Astrocyte of the cerebellum (primary cell): ENCODE measurements around the gene KLHL11.

Experiments used
- DNase-seq: peaks from one replicate; pipeline ENCODE4 v3.0.0-alpha.2; 2011; ENCODE audit warnings: low read depth
- H3K4me3 ChIP-seq: 2 replicates; pipeline ENCODE4 v1.5.1; 2011; ENCODE audit warnings: mild to moderate bottlenecking, low read depth, low read length, moderate library complexity
- in situ Hi-C: cut with HindIII; loops from 2 replicates; pipeline ENCODE4 v1.10.0; 2017; ENCODE audit warnings: low sequenced_read_pairs
- TF ChIP-seq, protein P1 (sequence below): IDR thresholded peaks from 2 replicates; pipeline ENCODE4 v1.5.1; 2012; ENCODE audit warnings: low read length, low read depth, moderate library complexity, mild to moderate bottlenecking; ENCODE audit errors: missing control alignments

The KLHL11 gene

DNA sequence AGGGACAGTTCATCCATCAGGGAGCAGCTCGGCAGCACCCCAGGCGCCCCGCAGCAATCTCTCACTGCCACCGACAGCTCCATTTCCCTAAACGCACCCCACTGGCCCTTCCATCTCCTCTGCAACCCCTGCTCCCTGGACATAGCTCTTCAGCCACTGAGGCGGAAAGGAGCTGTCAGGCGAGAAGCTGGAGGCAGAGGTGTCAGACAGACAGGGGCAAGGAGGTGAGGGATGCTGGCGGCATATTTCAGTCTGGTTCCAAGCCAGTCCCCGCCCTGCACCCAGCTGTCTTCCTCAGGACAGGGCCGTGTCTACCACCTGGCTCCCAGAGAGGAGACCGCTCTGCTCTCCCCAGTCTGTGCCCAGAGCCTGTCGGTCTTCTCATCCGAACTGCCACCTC, 43.9 kb upstream of the KLHL11 start:
- TF ChIP-seq, protein P1, sequence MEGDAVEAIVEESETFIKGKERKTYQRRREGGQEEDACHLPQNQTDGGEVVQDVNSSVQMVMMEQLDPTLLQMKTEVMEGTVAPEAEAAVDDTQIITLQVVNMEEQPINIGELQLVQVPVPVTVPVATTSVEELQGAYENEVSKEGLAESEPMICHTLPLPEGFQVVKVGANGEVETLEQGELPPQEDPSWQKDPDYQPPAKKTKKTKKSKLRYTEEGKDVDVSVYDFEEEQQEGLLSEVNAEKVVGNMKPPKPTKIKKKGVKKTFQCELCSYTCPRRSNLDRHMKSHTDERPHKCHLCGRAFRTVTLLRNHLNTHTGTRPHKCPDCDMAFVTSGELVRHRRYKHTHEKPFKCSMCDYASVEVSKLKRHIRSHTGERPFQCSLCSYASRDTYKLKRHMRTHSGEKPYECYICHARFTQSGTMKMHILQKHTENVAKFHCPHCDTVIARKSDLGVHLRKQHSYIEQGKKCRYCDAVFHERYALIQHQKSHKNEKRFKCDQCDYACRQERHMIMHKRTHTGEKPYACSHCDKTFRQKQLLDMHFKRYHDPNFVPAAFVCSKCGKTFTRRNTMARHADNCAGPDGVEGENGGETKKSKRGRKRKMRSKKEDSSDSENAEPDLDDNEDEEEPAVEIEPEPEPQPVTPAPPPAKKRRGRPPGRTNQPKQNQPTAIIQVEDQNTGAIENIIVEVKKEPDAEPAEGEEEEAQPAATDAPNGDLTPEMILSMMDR, result no peak
- no peak overlapping the region for H3K4me3 ChIP-seq
- DNase-seq, result no peak
- in situ Hi-C loops, result no loop called here

DNA sequence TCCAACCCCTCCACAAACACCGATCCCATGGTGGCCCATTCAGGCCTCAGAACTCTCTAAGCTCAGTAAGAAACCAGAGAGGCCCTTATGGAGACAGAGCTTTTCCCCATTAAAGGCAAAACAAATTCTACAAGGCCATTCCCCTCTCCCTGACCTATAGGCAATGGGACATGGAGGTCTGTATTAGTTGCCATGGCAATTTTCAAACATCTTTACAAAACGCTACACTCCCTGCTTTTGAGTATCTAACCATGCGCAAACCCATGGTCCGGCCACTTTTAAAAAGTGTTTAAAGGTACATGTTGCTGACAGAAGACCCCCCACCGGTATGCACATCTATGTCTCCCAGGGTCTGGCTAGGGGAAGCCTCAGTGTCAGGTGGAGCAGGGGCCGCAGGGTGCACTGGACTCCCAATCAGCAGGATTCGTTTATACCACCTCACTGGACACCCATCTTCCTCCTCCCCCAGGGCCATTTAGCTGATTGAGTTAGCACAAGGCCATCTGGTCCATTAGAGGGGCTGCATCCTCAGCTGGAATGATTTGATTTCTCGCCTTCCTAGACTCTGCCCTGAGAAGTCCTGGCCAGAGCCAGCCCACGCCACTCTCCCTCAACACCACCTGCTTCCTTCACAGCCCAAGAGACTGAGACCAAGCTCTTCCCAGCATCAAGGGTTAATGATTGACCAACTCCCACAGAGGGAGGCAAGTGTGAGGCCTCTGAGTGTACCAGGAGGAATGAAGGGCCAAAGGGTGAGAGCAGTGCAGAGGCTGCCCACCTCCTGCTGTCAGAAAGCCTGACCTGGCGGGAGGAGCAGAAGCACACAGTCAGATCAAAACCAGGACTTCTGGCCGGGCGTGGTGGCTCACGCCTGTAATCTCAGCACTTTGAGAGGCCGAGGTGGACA, 42.7 kb upstream of the KLHL11 start:
- TF ChIP-seq, protein P1, result no peak
- H3K4me3 ChIP-seq, result no peak overlapping the region
- in situ Hi-C loops, result no loop called here
- no peak for DNase-seq

DNA sequence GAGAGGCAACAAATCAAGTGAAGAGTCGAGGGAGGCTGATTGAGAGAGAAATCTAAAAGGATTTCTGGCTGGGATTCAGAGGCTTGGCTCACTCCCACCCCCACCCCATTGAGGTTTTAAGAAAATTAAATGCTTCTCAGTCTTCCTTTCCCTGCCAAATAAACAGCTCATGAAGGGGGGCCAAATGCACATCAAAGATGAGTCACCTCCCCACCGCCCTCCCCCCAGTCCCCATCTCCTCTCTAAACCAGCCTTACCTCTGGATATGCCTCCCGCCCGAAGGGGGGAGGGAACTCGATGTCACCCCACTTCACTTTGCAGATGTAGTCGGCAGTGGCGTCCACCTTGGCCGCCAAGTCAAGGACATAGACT, 41.9 kb upstream of the KLHL11 start:
- H3K4me3 ChIP-seq, result no peak overlapping the region
- TF ChIP-seq, protein P1, result no peak
- in situ Hi-C loops, result no loop called here
- peak; percentile 84 for DNase-seq

DNA sequence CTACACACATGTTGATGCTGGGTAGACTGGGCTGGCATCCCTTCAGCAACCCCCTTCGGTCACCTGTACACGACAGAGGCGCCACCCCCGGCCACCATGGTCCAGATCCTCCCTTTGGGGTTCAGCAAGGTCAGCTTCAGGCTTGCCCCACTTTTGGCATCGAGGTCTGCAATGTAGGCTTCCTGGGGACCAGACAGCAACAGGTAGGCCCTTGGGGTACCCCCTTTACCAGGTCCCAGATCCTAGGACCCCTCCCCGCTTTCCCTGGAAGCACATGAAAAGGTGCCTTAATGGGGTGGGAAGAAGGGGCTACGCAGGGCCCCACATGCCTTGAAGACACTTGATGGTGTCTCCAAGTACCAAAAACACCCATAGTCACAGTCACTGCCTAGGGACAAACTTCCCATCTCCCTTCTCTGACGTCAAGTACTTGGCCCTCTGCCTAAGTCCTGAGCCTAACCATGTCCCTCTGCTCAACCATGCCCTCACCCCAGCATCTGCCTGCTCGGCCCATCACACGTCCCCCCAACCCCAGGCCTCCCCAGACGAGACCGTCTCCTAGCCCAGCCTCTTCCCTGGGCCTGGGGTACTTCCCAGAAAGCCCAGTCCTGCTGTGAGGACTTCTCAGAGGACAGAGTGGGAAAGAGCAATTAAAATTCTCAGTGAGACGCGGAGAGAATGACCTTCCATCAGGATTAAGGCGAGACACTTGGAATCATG, 41.4 kb upstream of the KLHL11 start:
- in situ Hi-C loops, result no loop called here
- no peak for DNase-seq
- no peak overlapping the region for H3K4me3 ChIP-seq
- TF ChIP-seq, protein P1, result no peak

DNA sequence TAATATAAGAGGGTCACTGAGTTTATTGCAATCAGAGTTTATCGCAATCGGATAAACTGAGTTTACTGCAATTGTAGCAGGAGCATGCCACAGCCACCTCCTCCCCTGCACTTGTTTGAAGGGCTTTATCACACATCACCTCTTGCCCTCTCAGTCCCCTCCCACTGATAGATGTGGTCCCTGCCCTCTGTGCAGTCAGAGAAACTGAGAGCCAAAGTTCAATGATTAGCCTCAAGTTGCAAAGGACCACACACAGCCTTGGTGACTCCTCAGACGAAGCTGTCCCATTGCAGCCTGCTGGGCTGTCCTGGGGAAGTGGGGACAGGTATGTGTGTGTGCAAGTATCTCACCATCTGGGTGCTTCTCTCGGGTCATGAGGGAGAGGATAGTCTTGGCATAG, 39.9 kb upstream of the KLHL11 start:
- in situ Hi-C loops, result no loop called here
- no peak overlapping the region for H3K4me3 ChIP-seq
- TF ChIP-seq, protein P1, result no peak
- DNase-seq, result no peak

DNA sequence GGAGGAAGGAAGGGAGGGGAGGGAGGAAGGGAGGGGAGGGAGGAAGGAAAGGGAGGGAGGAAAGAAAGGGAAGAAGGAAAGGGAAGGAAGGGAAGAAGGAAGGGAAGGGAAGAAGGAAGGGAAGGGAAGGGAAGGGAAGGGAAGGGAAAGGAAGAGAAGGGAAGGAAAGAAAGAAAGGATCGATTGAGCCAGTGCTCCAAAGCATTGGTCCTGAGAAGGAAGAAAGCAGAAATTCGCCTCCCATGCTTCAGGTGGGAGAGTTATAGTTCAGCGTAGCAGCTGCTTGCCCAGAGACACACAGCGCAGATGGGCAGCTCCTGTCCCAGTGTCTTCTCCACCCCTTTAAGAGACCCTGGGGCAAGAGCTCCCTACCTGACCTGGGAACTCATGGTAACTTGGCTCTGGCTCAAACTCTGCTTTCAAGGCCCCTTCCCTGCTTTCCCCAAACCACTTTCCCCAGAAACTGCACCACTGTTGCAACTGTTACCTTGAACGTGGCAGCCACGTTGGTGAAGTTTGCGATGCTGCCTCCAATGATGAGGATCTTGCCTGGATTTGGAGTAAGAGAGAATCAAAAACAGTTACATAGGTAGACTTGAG, 39.1 kb upstream of the KLHL11 start:
- DNase-seq, result no peak
- in situ Hi-C loops, result no loop called here
- TF ChIP-seq, protein P1, result no peak
- H3K4me3 ChIP-seq, result no peak overlapping the region
